Subcutaneous adipose tissue (tissue), 4 donors: ENCODE measurements around the gene CCDC148. TPM values are rescaled to one million over a fixed set of nuclear protein-coding genes. Genes with fewer than 3 reads are reported as not detected.

ENCODE experiments used
- CTCF ChIP-seq: fragments of 450-650 bp; IDR thresholded peaks from one replicate; pipeline ENCODE4 v1.5.1; 2016; ENCODE audit warnings: low read depth, mild to moderate bottlenecking, control low read depth, antibody characterized with exemption, moderate library complexity
- total RNA-seq, 4 donors: library from RNA; depleted of rRNA; stranded (reverse); fragments of >200 nt; gene quantifications; one replicate each; pipeline ENCODE4 v1.1.0, GENCODE V29; 2016

Gene CCDC148
- total RNA-seq, 4 donors from 2014 or later = 0.51 to 2.0 (median 1.3) TPM

DNA sequence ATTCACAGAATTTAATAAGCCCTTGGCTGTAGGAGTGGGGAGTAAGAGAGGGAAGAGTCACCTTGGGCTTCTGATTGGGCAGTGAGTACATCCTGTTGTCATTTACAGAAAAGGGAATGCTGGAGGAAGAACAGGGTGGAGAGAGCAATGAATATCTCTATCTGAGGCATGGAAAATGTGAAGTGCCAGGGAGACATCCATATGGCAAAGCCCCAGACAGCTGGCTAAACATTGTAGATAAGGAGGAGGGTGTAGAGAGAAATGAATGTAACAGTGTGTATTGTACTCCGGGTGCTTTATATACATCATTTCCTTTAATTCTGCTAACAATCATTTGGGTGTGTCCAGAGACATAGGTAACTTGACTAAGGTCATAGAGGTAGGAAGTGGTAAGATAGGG is 251.3 kb downstream of the CCDC148 start:
- TF ChIP-seq CTCF = no peak

DNA sequence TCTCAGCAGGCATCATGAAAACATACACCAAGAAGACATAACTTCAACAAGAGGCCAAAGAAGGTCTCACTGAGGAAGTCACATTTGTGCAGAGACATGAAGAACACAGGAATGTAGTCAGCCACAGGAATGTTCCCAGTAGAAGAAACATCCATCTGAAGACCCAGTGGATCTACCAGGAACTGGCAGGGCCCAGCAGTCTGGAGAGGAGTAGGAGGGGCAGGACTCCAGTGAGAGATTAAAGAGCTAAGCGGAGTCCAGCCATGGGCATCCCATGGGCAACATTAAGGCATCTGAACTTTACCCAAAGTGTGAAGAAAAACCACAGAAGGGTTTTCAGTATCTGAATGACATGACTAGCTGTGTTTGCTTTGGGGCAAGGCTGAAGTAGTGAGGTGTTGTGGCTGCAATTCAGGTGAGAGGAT is 251.8 kb downstream of the CCDC148 start:
- TF ChIP-seq CTCF = no peak

DNA sequence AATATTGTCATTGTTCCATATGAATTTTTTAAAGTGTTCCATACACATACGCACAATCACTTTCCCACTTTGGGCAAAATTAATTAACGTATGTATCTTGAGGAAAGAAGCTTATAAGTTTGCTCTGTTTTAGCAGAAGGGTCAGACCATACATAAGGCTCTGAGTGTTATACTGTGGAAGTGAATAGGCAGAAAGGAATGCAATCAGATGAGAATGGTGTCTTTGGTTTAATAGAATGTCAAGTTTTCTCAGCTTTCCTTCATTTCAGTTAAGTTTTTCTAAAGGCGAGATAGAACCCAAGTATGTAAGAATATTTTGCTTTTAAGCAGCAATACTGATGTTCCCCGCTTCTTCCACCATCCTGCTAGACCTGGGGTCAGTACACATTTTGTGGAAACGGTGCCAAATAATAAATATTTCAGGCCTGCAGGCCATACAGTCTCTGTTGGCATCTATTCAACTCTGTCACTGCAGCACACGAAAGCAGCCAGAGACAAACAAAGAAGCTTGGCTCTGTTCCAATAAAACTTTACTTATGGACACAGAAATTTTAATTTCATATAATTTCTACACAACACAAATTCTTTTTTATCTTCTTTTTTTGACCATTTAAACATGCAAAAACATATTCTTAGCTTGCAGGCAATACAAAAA is 254.3 kb downstream of the CCDC148 start:
- TF ChIP-seq CTCF = no peak

DNA sequence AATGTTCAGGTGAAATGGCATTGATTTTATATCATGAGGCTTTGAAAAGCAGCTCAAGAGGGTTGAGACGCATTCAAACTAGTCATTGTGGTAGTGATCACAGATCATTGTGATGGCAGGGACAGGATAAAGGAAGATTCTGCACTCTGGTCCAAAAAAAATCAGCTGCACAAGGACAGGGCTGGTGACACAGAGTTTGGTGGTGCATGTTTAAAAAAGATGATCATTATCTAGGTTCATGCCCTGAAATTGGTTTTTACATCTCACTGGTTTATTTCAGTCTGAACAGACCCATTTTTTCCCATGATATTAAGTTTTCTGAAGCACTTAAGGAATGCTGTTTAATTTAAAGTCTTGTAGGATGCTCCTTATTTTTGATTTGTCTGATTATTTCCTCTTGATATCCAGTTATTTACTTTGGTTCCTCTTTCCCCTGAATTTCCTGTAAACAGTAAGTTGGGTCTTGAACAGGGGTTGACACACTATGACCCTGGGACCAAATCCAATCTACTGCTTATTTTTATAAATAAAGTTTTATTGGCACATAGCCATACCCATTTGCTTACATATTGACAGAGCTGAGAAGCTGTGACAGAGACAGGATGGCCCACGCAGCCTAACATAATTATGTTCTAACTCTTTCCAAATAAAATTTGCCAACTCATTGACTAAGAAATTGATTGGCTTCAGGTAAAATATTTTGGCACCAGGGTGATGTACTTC is 256.5 kb downstream of the CCDC148 start:
- TF ChIP-seq CTCF = no peak

DNA sequence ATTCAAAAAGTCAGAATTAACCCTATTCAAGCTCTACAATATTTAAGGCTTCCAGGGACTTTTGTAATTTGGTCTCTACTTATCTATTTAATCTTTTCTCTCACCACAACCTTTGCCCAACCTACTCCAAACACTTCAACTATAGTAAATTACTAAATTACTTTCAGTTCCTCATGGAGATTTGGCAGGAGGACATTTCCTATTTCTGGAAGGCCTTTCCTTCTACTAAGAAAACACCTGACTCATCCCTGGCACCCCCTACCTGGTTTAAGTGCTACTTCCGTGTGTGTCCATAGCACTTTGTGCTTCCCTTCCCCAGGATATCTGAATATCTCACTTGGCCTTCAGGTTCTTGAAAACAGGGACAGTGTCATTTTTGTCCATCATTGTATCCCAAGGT is 258.6 kb downstream of the CCDC148 start:
- TF ChIP-seq CTCF = no peak

DNA sequence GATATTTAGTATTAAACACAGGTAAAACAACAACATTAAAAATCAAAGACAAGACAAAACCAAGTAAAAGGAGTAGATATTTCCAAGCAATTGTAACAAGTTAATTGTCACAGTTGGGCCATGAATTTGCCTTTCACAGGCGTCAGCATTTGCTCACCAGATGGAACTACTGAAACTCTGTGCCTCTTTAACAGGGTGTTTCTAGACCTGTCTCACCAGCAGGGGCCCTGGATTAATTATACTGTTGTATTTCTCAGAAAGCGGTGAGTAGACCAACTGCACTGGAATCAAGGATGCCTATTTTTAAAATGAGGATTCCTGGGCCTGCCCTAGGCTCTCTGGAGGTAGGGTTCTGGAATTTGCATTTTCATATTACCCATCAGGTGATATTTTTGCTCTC is 262.3 kb downstream of the CCDC148 start:
- TF ChIP-seq CTCF = no peak

- TF ChIP-seq CTCF = no peak
Observed at GRCh38 chr2:158192515-158193443, 263.8 kb downstream of the CCDC148 start.
